Spleen (tissue), 7 donors: ENCODE data around the gene LRRC57.

ENCODE experiments used
- CTCF ChIP-seq, 11 experiments: fragments of 200-600 bp in 7 of 11; fragments of 450-650 bp in 4 of 11; sonication (generic) in 4 of 11; IDR thresholded peaks in 8 of 11; conservative IDR thresholded peaks in 3 of 11; 1 replicate in 7 of 11; 2 replicates in 4 of 11; pipeline versions ENCODE4 v1.4.0 to v1.8.0; 2016 to 2021; ENCODE audit warnings: antibody characterized with exemption in 11 of 11, inconsistent platforms in 4 of 11, mild to moderate bottlenecking in 1 of 11
- POLR2A ChIP-seq, 3 donors: fragments of 450-650 bp; IDR thresholded peaks; one replicate each; pipeline ENCODE4 v1.5.1; 2017; ENCODE audit warnings: antibody characterized with exemption in 3 of 3, mild to moderate bottlenecking in 1 of 3
- POLR2AphosphoS5 ChIP-seq, 3 donors: sonication (generic); formaldehyde crosslinking; IDR thresholded peaks; one replicate each; pipeline ENCODE4 v1.5.1; 2017; ENCODE audit warnings: antibody characterized with exemption in 3 of 3
- donor health status: DM: no; HTN: no; CAD: no; lungs with moderate emphysema.
- donor health status: DM: no; HTN: no; CAD: no.
- donor health status: DM: no; HTN: no; CAD: no.

DNA sequence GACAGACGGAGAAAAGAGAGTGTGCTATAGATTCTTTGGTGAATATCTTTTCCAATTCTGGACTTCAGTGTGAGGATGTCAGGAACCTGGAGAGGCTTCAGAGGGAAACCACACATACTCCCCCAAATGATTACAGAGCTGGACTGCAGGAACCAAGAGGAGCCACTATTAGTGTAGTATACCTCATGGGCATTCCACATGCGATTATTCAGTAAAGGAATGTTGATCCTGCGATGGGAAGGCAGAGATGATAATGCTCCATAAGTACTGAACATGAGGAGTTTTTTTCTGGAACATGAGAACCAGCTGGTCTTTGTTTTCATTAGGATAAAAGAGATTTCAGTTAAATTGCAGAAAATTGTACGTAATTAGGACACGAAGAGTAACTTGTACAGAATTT is 45.5 kb upstream of the LRRC57 start:
- no peak for TF ChIP-seq CTCF (IDR thresholded peaks at IDR 0.05 in 8 of 11, conservative IDR thresholded peaks at IDR 0.05 in 3 of 11)
- no peak for TF ChIP-seq POLR2A (IDR thresholded peaks at IDR 0.05)
- no peak for TF ChIP-seq POLR2AphosphoS5 (IDR thresholded peaks at IDR 0.05)
